GM12874 (cell line): ENCODE data around the gene ATP8A1.

Source experiments
- TF ChIP-seq, protein P1 (sequence below): IDR thresholded peaks from 2 replicates; pipeline ENCODE4 v1.5.1; 2011; ENCODE audit warnings: low read depth, mild to moderate bottlenecking, control low read depth, low read length, moderate library complexity; ENCODE audit not compliant: insufficient read depth

Gene ATP8A1

DNA sequence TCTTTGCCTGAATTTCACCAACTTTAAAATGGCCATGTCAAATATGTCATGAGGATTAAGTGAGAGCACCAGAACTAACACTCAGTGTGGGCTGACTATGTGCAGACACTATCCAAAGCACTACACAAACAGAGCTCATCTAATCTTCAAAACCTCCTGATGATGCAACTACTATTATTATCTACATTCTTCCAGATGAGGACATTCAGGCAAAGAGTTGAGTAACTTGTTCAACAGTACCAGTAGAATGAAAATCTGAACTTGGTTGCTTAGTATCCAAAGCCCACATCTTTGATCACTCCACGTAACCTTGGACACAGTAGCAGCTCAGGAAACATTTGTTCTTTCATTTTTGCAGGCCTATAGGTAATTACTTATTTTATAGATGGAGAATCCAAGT is 90.1 kb downstream of the ATP8A1 start:
- TF ChIP-seq, protein P1, sequence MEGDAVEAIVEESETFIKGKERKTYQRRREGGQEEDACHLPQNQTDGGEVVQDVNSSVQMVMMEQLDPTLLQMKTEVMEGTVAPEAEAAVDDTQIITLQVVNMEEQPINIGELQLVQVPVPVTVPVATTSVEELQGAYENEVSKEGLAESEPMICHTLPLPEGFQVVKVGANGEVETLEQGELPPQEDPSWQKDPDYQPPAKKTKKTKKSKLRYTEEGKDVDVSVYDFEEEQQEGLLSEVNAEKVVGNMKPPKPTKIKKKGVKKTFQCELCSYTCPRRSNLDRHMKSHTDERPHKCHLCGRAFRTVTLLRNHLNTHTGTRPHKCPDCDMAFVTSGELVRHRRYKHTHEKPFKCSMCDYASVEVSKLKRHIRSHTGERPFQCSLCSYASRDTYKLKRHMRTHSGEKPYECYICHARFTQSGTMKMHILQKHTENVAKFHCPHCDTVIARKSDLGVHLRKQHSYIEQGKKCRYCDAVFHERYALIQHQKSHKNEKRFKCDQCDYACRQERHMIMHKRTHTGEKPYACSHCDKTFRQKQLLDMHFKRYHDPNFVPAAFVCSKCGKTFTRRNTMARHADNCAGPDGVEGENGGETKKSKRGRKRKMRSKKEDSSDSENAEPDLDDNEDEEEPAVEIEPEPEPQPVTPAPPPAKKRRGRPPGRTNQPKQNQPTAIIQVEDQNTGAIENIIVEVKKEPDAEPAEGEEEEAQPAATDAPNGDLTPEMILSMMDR = no peak

DNA sequence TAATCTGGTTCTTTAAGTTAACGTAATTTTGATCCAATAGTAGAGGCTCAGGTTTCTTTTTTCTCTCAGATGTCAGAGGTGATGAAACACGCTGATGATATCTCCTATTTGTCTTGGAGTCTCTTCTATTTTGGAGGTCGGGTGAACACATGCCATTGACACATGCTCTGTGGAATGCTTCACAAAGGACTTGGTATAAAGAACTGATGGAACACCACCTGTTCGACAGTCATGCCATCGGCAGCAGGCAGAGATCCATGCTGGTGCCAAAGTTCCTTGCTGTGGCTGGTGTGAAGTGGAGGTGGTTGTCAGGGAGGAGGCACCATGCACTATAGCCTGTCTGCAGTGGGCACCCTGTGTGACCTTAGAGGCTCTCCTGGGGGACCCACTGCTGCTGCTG is 94.9 kb downstream of the ATP8A1 start:
- TF ChIP-seq, protein P1 = no peak

DNA sequence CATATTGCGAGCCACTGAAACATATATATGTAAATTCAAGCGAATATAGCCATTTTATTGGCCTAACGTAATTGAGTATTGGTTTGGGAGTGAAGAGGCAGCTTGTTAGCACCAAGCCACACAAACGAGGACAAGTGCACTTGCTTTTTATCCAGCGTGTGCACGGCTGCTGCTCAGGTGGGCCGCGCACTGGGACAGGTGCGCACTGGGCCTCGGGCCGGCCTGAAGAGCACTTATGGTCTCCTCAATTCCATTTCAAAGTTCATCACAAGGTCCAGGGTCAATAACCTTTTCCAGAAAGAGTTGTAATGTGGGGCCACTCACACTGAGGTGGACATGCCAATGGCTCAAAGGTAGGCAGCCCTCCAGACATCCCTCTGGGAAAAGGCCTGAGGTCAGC is 95.9 kb downstream of the ATP8A1 start:
- TF ChIP-seq, protein P1 = no peak

DNA sequence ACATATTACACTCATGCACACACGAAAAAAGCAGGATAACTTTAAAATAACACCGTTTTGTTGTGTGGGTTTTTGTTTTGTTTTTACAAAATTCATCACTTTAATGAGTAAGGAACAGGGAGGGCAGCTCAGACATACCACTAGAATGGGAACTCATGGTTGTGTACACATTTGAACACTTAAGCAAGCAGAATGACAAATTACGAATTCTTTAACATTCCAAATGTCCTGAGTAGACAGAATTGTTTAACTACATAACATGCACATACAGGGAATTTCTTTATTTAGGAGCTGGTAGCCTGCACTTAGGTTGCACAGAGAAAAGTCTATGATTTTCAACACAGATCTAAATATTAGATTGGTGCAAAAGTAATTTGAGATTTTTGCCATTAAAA is 96.4 kb downstream of the ATP8A1 start:
- TF ChIP-seq, protein P1 = no peak

DNA sequence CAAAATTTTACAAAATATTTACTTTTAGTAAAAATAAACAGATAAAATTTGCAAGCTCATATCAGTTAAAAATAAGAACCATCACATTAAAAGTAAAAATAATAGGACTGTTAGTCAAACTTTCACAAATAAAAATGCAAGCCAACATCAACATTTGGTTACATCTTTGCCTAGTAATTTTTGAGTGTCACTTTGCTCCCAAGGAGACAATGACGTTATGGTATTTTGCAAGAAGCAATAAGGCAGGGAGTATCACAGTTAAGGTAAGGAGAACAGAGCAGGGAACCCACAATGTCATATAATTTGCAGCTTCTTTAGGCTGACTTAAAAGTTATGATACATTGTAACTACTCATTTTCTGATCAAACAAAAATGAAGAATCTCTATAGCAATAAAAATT is 98.7 kb downstream of the ATP8A1 start:
- TF ChIP-seq, protein P1 = no peak

DNA sequence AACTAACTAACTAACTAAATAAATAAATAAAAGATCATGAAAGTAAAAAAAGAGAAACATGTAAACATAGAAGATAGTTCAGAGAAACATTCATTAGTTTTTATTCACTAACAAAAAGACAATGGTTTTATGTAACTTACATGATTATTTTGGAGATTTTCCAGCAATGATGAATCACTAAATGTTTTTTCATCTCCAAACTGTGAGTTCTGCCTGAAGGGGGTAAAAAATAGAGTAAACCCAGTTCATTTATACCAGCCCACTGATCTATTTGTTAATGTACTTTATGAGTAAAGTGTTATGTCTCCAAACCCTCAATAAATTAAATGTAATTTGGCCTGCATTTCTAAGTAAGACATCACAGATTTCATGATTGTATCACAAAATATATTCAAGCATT is 101.1 kb downstream of the ATP8A1 start:
- TF ChIP-seq, protein P1 = no peak

DNA sequence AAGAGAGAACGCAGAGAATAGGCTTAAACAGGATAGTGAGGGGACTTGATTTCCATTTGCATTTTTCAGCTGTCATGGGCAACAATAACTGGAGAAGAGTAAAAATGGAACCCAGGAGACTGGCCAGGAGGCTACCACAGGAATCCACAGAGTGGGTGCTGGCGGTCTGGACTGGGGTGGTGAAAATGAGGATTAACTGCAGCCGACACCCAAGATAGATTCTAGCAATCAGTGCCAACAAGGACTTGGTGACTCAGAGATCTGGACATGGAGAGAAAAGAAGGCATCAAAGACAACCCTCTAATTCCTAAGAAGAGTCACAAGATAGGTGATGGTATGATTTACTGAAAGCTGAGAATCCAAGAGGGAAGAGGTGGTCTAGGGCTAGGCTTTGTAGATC is 102.8 kb downstream of the ATP8A1 start:
- TF ChIP-seq, protein P1 = no peak

DNA sequence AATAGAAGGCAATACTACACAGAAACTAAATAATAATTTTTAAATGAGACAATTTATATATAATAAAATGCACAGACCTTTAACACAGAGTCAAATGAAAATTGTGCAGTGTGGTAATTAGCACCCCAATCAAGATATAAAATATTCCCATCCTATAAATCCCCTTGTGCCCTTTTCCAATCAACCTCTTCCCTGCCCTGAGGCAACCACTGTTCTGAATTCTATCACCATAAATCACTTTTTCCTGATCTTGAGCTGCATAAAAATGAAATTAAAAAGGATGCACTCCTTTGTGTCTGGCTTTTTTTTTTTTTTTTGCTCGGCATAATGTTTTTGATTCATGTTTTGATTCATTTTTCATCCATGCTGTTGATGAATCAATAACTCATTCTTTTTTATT is 107.0 kb downstream of the ATP8A1 start:
- TF ChIP-seq, protein P1 = no peak
